AG04450 (cell line): ENCODE measurements around the gene JMJD1C. TPM values are rescaled to one million over a fixed set of nuclear protein-coding genes. Genes with fewer than 3 reads are reported as not detected.

ENCODE experiments used
- CTCF ChIA-PET: fragments of 300-600, 350-600 bp; formaldehyde crosslinking; extraction: SDS; loops from one replicate; lab custom pipeline; 2022; ENCODE audit warnings: antibody characterized with exemption, inconsistent platforms; lab: Charles Lee
- POLR2A ChIA-PET: fragments of 350-600 bp; formaldehyde crosslinking; extraction: SDS; loops from one replicate; lab custom pipeline; 2021; ENCODE audit warnings: antibody characterized with exemption, inconsistent platforms; lab: Yijun Ruan, JAX
- DNase-seq: peaks from one replicate; pipeline ENCODE4 v3.0.0-alpha.2; 2011; ENCODE audit warnings: low read depth, low spot score
- H3K27ac ChIP-seq: one replicate; pipeline ENCODE4 v1.5.1; 2012; ENCODE audit warnings: low read depth, low read length, control low read depth
- H3K27me3 ChIP-seq: one replicate; pipeline ENCODE4 v1.6.0; 2012; ENCODE audit warnings: low read length; ENCODE audit not compliant: control insufficient read depth, insufficient read depth
- H3K4me3 ChIP-seq: 2 replicates; pipeline ENCODE4 v1.5.1; 2011; ENCODE audit warnings: mild to moderate bottlenecking, low read depth, low read length, control low read depth
- H3K9me3 ChIP-seq: 2 replicates; pipeline ENCODE4 v1.5.1; 2012; ENCODE audit warnings: low read length; ENCODE audit not compliant: control insufficient read depth, insufficient read depth
- CTCF ChIP-seq: IDR thresholded peaks from 2 replicates; pipeline ENCODE4 v1.5.1; 2011; ENCODE audit warnings: low read depth, low read length, control low read depth, inconsistent platforms
- polyA plus RNA-seq: library from polyadenylated mRNA; depleted of rRNA; stranded (reverse); fragments of >200 nt; gene quantifications from 2 replicates; pipeline ENCODE4 v1.2.3, GENCODE V29; 2011

Gene JMJD1C
- polyA plus RNA-seq, 1 experiment, result 45.0 TPM

- ChIA-PET CTCF (no interaction called here), POLR2A (no interaction called here)
- no peaks in the 10 kb centered on the region for H3K27me3 ChIP-seq
- TF ChIP-seq CTCF, result no peak
- H3K9me3 ChIP-seq, result no peaks in the 10 kb centered on the region
- no peak overlapping the region for H3K27ac ChIP-seq
- no peak for DNase-seq
- no peak overlapping the region for H3K4me3 ChIP-seq
These were observed 219.4 kb downstream of the JMJD1C start for GRCh38 chr10:63246356-63246755.

- POLR2A ChIA-PET, result no interaction called here
- no peak overlapping the region for H3K27ac ChIP-seq
- no peak for DNase-seq
- no peak for TF ChIP-seq CTCF
- CTCF ChIA-PET, result no interaction called here
- H3K9me3 ChIP-seq, result no peaks in the 10 kb centered on the region
- H3K27me3 ChIP-seq, result no peaks in the 10 kb centered on the region
- no peak overlapping the region for H3K4me3 ChIP-seq
These were observed 223.9 kb downstream of the JMJD1C start for GRCh38 chr10:63241841-63242281.

- no peak overlapping the region for H3K4me3 ChIP-seq
- no peaks in the 10 kb centered on the region for H3K9me3 ChIP-seq
- ChIA-PET POLR2A (no interaction called here), CTCF (no interaction called here)
- no peak overlapping the region for H3K27ac ChIP-seq
- no peaks in the 10 kb centered on the region for H3K27me3 ChIP-seq
- DNase-seq, result no peak
- no peak for TF ChIP-seq CTCF
These were observed 225.0 kb downstream of the JMJD1C start for GRCh38 chr10:63240807-63241206.

GRCh38 chr10:63238501-63238900, 227.3 kb downstream of the JMJD1C start:
- Histone ChIP-seq H3K27me3 (no peaks in the 10 kb centered on the region), H3K9me3 (no peaks in the 10 kb centered on the region), H3K27ac (no peak overlapping the region), H3K4me3 (no peak overlapping the region)
- DNase-seq, result no peak
- no peak for TF ChIP-seq CTCF
- ChIA-PET POLR2A (no interaction called here), CTCF (interaction anchor here (0.7 kb wide), 1 partner anchor 17 kb away, joined by 4 read pairs; no protein-coding TSS in a partner anchor)

- DNase-seq, result no peak
- Histone ChIP-seq H3K27me3 (no peaks in the 10 kb centered on the region), H3K9me3 (no peaks in the 10 kb centered on the region), H3K4me3 (no peak overlapping the region), H3K27ac (no peak overlapping the region)
- no peak for TF ChIP-seq CTCF
- POLR2A ChIA-PET, result no interaction called here
- CTCF ChIA-PET, result interaction anchor here (1.2 kb wide), 1 partner anchor 9 kb away, joined by 3 read pairs; no protein-coding TSS in a partner anchor
These were observed 228.4 kb downstream of the JMJD1C start for GRCh38 chr10:63237396-63237795.
